Measurements from ENCODE around the gene RASIP1. TPM values are rescaled to one million over a fixed set of nuclear protein-coding genes. Genes with fewer than 3 reads are reported as not detected.

The RASIP1 gene
- total and polyA plus RNA-seq, 2 of the 8 experiments (the other 6 are each of a cell fraction or from before 2014, with no cell fraction given): 9.3 to 11.4 TPM

DNA sequence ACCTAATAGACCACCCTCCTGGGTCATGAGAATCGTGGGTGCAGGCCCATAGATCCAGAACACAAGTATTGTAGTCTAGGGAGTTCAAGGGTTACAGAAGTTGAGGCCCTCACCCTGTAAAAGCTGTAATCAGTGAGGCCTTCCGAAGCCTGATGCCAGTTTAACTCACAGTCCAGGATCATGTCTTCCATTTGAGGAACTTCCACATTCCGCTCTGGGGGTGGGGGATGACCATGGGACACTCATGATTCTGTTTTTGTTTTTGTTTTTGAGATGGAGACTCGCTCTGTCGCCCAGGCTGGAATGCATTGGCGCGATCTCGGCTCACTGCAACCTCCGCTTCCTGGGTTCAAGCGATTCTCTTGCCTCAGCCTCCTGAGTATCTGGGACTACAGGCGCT is 1.7 kb upstream of the RASIP1 start:
- H3K27ac ChIP-seq (ENCODE audit: low read depth, low read length): no peak overlapping the region
- FAIRE-seq (no peak), DNase-seq (ENCODE audit: low read depth in 1 of 2, low spot score in 2 of 2) (no peak)
- H3K9ac ChIP-seq (replicated peaks in 1 of 4; ENCODE audit: extremely low read depth in 1 of 4, low read depth in 3 of 4, low read length in 3 of 4): no peak overlapping the region
- H3K9me3 ChIP-seq (ENCODE audit: insufficient read depth in 2 of 2, low read depth in 1 of 2, low read length in 1 of 2): no peaks in the 10 kb centered on the region
- no peak overlapping the region for H3K18ac ChIP-seq (ENCODE audit: extremely low read depth, low read length)
- H3K27me3 ChIP-seq (replicated peaks in 1 of 4; ENCODE audit: control insufficient read depth in 3 of 4, extremely low read depth in 1 of 4, insufficient read depth in 3 of 4, low read length in 3 of 4): peaks cover 3 to 19% (median 12%) of the 10 kb centered on the region in 4 experiments; a peak in 6 of 7 replicates
- no peak overlapping the region for H4K8ac ChIP-seq (ENCODE audit: extremely low read depth, insufficient read depth, low read length)
- ChIA-PET POLR2A (ENCODE audit: partially characterized antibody) (interaction anchor here (1.5 to 2.5 kb wide), 7 partner anchors 9 to 97 kb away, joined by 3 to 21 read pairs (median 8); partner anchors contain the start of genes CA11, FUT1 and FUT2), CTCF (ENCODE audit: partially characterized antibody) (interaction anchor here (0.7 to 0.9 kb wide), 4 partner anchors 9 to 96 kb away, joined by 3 read pairs; partner anchors contain the start of gene CA11)
- no peaks in the 10 kb centered on the region for H3K79me2 ChIP-seq (ENCODE audit: control insufficient read depth in 1 of 2, insufficient read depth in 2 of 2, low read length in 2 of 2)
- no peak overlapping the region for H3K56ac ChIP-seq (replicated peaks; ENCODE audit: insufficient read length, low read depth, low read length)
- no peak for TF ChIP-seq TAF7 (optimal IDR thresholded peaks at IDR 0.05; ENCODE audit: borderline replicate concordance, low read depth, low read length)
- TF ChIP-seq CEBPB (IDR thresholded peaks at IDR 0.05; ENCODE audit: low read depth, low read length): no peak
- no peak for TF ChIP-seq POLR2AphosphoS5 (IDR thresholded peaks at IDR 0.05; ENCODE audit: low read depth, low read length)
- no peak for TF ChIP-seq TAF1 (IDR thresholded peaks at IDR 0.05; ENCODE audit: low read depth, low read length)
- no peaks in the 10 kb centered on the region for H3K36me3 ChIP-seq (ENCODE audit: control insufficient read depth in 2 of 4, insufficient read depth in 4 of 4, low read length in 3 of 4)
- peak overlapping the region; percentile 2; the same call in 1 of the 2 replicates for H2BK12ac ChIP-seq (ENCODE audit: low read depth, low read length)
- peaks cover 12% of the 10 kb centered on the region; the same call in 1 of the 2 replicates for H3K23me2 ChIP-seq (ENCODE audit: low read depth, low read length)
- H2AK5ac ChIP-seq (ENCODE audit: low read depth, low read length): no peak overlapping the region
- no peak overlapping the region for H4K5ac ChIP-seq (ENCODE audit: insufficient read length, low read depth, low read length)
- H4K20me1 ChIP-seq (replicated peaks in 1 of 2; ENCODE audit: control insufficient read depth in 1 of 2, insufficient read depth in 2 of 2, low read length in 2 of 2): no peaks in the 10 kb centered on the region
- H2BK15ac ChIP-seq (ENCODE audit: low read length): 0 out of 2 replicates have a peak overlapping the region, but pooled peaks have one; percentile 77
- no peak overlapping the region for H3K23ac ChIP-seq (ENCODE audit: insufficient read length)
- WGBS, 2 experiments (ENCODE audit: extremely low coverage in 1 of 2, insufficient coverage in 1 of 2, insufficient read length in 1 of 2, insufficient replicate concordance in 2 of 2, low coverage in 1 of 2, low lambda C conversion rate in 2 of 2, missing lambda C conversion rate in 1 of 2): 94% methylated on average over 11 of the region's 11 CpGs; no CpG with 5 or more reads in 1 of the 2 experiments
- H4K91ac ChIP-seq (replicated peaks; ENCODE audit: insufficient read length, low read length): no peak overlapping the region
- H3K14ac ChIP-seq (ENCODE audit: insufficient read length): no peak overlapping the region
- no peaks in the 10 kb centered on the region for H3K79me1 ChIP-seq (ENCODE audit: low read depth, low read length)
- H2BK5ac ChIP-seq (ENCODE audit: low read depth, low read length): peak overlapping the region; percentile 54; the same call in 1 of the 2 replicates
- H2AFZ ChIP-seq (ENCODE audit: low read length): no peak overlapping the region
- H3K4me1 ChIP-seq (replicated peaks in 1 of 4; ENCODE audit: control insufficient read depth in 3 of 4, insufficient read depth in 4 of 4, low read length in 3 of 4): peaks cover 10 to 28% (median 23%) of the 10 kb centered on the region in 4 experiments
- H2BK20ac ChIP-seq (ENCODE audit: low read length): no peak overlapping the region
- no peak overlapping the region for H3K4ac ChIP-seq (replicated peaks; ENCODE audit: insufficient read length, low read depth, low read length)
- H3K4me3 ChIP-seq (ENCODE audit: extremely low read depth in 1 of 4, insufficient read depth in 2 of 4, low read depth in 3 of 4, low read length in 4 of 4): no peak overlapping the region; a peak in 2 of 8 replicates
- H2BK120ac ChIP-seq (replicated peaks; ENCODE audit: low read depth, low read length): no peak overlapping the region
- peak overlapping the region; percentile 66 to 75; a peak in 3 of 4 replicates for H3K4me2 ChIP-seq (ENCODE audit: insufficient read depth in 1 of 2, low read depth in 2 of 2, low read length in 2 of 2)

All from H1 (cell line).